Naive thymus-derived CD4-positive, alpha-beta T cell (primary cell): Measurements from ENCODE around the gene COL4A1. TPM values are rescaled to one million over a fixed set of nuclear protein-coding genes. Genes with fewer than 3 reads are reported as not detected.

Experiments used
- ATAC-seq: fragments of 150-1000 bp; cut with Tn5 transposase; 2 replicates; pipeline ENCODE4 v1.10.0; 2021; ENCODE audit warnings: mild to moderate bottlenecking, moderate library complexity
- CTCF ChIA-PET: fragments of 350-600 bp; sonication (Branson Sonifier 250); formaldehyde crosslinking; loops from one replicate; lab custom pipeline; 2021; ENCODE audit warnings: antibody characterized with exemption; lab: Charles Lee
- POLR2A ChIA-PET: fragments of 350-600 bp; sonication (Branson Sonifier 250); formaldehyde crosslinking; loops from one replicate; lab custom pipeline; 2021; ENCODE audit warnings: antibody characterized with exemption, inconsistent platforms; lab: Charles Lee
- DNase-seq, 9 donors: peaks; one replicate each; pipeline versions ENCODE4 v3.0.0 to v3.0.0-alpha.2; 2020 to 2022; ENCODE audit warnings: mixed read lengths in 1 of 9
- H3K27ac ChIP-seq: one replicate; pipeline ENCODE4 v1.7.0; 2013; ENCODE audit warnings: mild to moderate bottlenecking, low read depth, low read length, moderate library complexity
- H3K27me3 ChIP-seq, 2 donors: one replicate each; pipeline ENCODE4 v1.7.0; 2013; ENCODE audit warnings: low read length in 2 of 2, mild to moderate bottlenecking in 2 of 2, moderate library complexity in 2 of 2; ENCODE audit not compliant: control insufficient read depth in 2 of 2, insufficient read depth in 2 of 2
- H3K36me3 ChIP-seq, 3 experiments: 1 replicate in 2 of 3; 2 replicates in 1 of 3; pipeline ENCODE4 v1.7.0; 2013; ENCODE audit warnings: low read length in 3 of 3, mild to moderate bottlenecking in 3 of 3, moderate library complexity in 1 of 3; ENCODE audit not compliant: insufficient read depth in 3 of 3, control insufficient read depth in 2 of 3
- H3K4me1 ChIP-seq, 2 donors: one replicate each; pipeline ENCODE4 v1.7.0; 2013; ENCODE audit warnings: low read length in 2 of 2, mild to moderate bottlenecking in 2 of 2, moderate library complexity in 1 of 2; ENCODE audit not compliant: control insufficient read depth in 2 of 2, insufficient read depth in 2 of 2
- H3K4me3 ChIP-seq: 2 replicates; pipeline ENCODE4 v1.7.0; 2013; ENCODE audit warnings: mild to moderate bottlenecking, low read length
- H3K9me3 ChIP-seq, 3 experiments: 1 replicate in 2 of 3; 2 replicates in 1 of 3; pipeline ENCODE4 v1.7.0; 2013; ENCODE audit warnings: low read length in 3 of 3; ENCODE audit not compliant: control insufficient read depth in 2 of 3
- H3K27ac Mint-ChIP-seq, 9 donors: one replicate each; pipeline ENCODE4 v1.8.0; 2020 to 2022; ENCODE audit warnings: mixed read lengths in 9 of 9, mild to moderate bottlenecking in 8 of 9, moderate library complexity in 5 of 9, inconsistent platforms in 2 of 9
- H3K27me3 Mint-ChIP-seq, 5 donors: one replicate each; pipeline ENCODE4 v1.8.0; 2021 to 2022; ENCODE audit warnings: mixed read lengths in 5 of 5, mild to moderate bottlenecking in 1 of 5
- H3K36me3 Mint-ChIP-seq, 5 donors: one replicate each; pipeline ENCODE4 v1.8.0; 2020 to 2022; ENCODE audit warnings: mixed read lengths in 5 of 5, mild to moderate bottlenecking in 3 of 5, inconsistent platforms in 1 of 5
- H3K4me1 Mint-ChIP-seq, 7 donors: one replicate each; pipeline ENCODE4 v1.8.0; 2020 to 2022; ENCODE audit warnings: mixed read lengths in 7 of 7, mild to moderate bottlenecking in 3 of 7, inconsistent platforms in 1 of 7
- H3K4me3 Mint-ChIP-seq, 10 donors: one replicate each; pipeline ENCODE4 v1.8.0; 2020 to 2022; ENCODE audit warnings: mild to moderate bottlenecking in 10 of 10, mixed read lengths in 10 of 10, moderate library complexity in 6 of 10, inconsistent platforms in 2 of 10
- H3K9me3 Mint-ChIP-seq, 11 donors: one replicate each; pipeline ENCODE4 v1.8.0; 2020 to 2022; ENCODE audit warnings: mixed read lengths in 11 of 11, mild to moderate bottlenecking in 4 of 11, inconsistent platforms in 1 of 11, moderate library complexity in 1 of 11
- intact Hi-C, 2 donors: fragments of 100-400 bp; cut with micrococcal nuclease; formaldehyde crosslinking; loops; one replicate each; pipeline ENCODE4 v1.15.1; 2023
- polyA plus RNA-seq, 2 donors: library from polyadenylated mRNA; unstranded; fragments of 300-500 nt; fragmentation: Illumina TruSeq; gene quantifications; one replicate each; pipeline ENCODE4 v1.2.3, GENCODE V29; 2021
- total RNA-seq, 6 experiments: library from RNA in 5 of 6; stranded (reverse) in 5 of 6; gene quantifications; 1 replicate in 5 of 6; 2 replicates in 1 of 6; pipeline ENCODE4 v1.2.3 and lab custom pipeline; 2021 to 2026

The COL4A1 gene
- total and polyA plus RNA-seq, 7 experiments from 2014 or later = 0.24 TPM; not detected in 6

- Mint-ChIP-seq H3K27me3 (peaks cover 10 to 43% (median 13%) of the 10 kb centered on the region in 5 donors), H3K27ac (no peak overlapping the region), H3K4me1 (peaks cover 0 to 2% (median 0%) of the 10 kb centered on the region in 7 donors), H3K9me3 (no peaks in the 10 kb centered on the region), H3K4me3 (no peak overlapping the region), H3K36me3 (no peaks in the 10 kb centered on the region)
- DNase-seq = no peak
- H3K27ac ChIP-seq = no peak overlapping the region
- intact Hi-C loops = no loop called here
- ChIA-PET POLR2A (no interaction called here), CTCF (no interaction called here)
- no peak for ATAC-seq
- H3K4me3 ChIP-seq = no peak overlapping the region
- H3K9me3 ChIP-seq = no peaks in the 10 kb centered on the region
- no peaks in the 10 kb centered on the region for H3K36me3 ChIP-seq
- no peaks in the 10 kb centered on the region for H3K4me1 ChIP-seq
- no peaks in the 10 kb centered on the region for H3K27me3 ChIP-seq
Measured at GRCh38 chr13:110244976-110245375, 62.0 kb downstream of the COL4A1 start.

DNA sequence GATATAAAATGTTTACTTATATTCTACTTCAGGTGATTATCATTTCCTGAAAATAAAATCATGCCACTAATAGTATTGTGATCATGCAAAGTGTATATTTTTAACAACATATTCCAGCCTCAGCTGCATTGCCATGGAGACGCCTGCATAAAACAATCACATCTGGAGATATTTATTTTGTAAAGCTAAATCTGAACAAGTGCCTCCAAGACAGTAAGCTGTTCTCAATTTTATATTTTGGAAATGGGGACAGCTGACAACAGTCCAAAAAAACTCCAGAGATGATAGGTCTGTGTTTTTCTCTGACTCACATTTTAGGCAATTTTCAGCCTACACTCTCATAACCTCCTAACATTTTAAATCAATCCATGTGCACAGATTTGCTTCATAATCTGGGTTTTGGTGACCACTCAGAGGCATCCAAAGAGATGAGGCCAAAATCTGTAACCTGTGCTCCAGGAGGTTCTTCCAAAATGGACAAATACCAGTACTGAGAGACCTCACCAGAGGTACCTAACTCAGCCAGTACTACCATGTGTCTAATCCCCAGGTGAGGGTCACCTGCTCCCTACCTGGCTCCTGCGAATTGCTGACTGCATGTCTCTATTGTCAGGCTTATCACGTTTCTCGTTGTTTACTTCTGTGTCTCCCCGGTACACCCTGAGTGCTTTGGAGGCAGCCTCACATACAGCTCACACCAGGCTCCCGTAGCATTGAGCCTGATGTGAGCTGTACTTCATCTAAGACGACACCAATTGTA lies 62.7 kb downstream of the COL4A1 start:
- no peak overlapping the region for H3K27ac Mint-ChIP-seq
- Histone ChIP-seq H3K4me3 (no peak overlapping the region), H3K27me3 (no peaks in the 10 kb centered on the region), H3K4me1 (no peaks in the 10 kb centered on the region), H3K27ac (no peak overlapping the region), H3K36me3 (no peaks in the 10 kb centered on the region), H3K9me3 (no peaks in the 10 kb centered on the region)
- no peaks in the 10 kb centered on the region for H3K9me3 Mint-ChIP-seq
- no peaks in the 10 kb centered on the region for H3K36me3 Mint-ChIP-seq
- intact Hi-C loops = no loop called here
- CTCF ChIA-PET = no interaction called here
- H3K4me1 Mint-ChIP-seq = peaks cover 0 to 2% (median 0%) of the 10 kb centered on the region in 7 donors
- DNase-seq = no peak
- H3K27me3 Mint-ChIP-seq = peaks cover 11 to 43% (median 15%) of the 10 kb centered on the region in 5 donors
- H3K4me3 Mint-ChIP-seq = no peak overlapping the region
- POLR2A ChIA-PET = no interaction called here
- ATAC-seq = no peak

- Histone ChIP-seq H3K9me3 (no peaks in the 10 kb centered on the region), H3K4me1 (no peaks in the 10 kb centered on the region), H3K36me3 (no peaks in the 10 kb centered on the region), H3K4me3 (no peak overlapping the region), H3K27me3 (no peaks in the 10 kb centered on the region), H3K27ac (no peak overlapping the region)
- CTCF ChIA-PET = interaction anchor here (0.7 kb wide), 1 partner anchor 762 kb away, joined by 5 read pairs; no protein-coding TSS in a partner anchor
- Mint-ChIP-seq H3K36me3 (no peaks in the 10 kb centered on the region), H3K27me3 (peaks cover 16 to 40% (median 21%) of the 10 kb centered on the region in 5 donors), H3K9me3 (no peaks in the 10 kb centered on the region), H3K4me1 (peaks cover 0 to 2% (median 0%) of the 10 kb centered on the region in 7 donors), H3K27ac (no peak overlapping the region), H3K4me3 (no peak overlapping the region)
- intact Hi-C loops = no loop called here
- DNase-seq = no peak
- no peak for ATAC-seq
- POLR2A ChIA-PET = no interaction called here
Measured at GRCh38 chr13:110242615-110243014, 64.3 kb downstream of the COL4A1 start.

- DNase-seq (no peak), ATAC-seq (no peak)
- ChIA-PET POLR2A (no interaction called here), CTCF (no interaction called here)
- Histone ChIP-seq H3K27me3 (peaks cover 0 to 3% of the 10 kb centered on the region in 2 donors), H3K4me3 (no peak overlapping the region), H3K27ac (no peak overlapping the region), H3K9me3 (no peaks in the 10 kb centered on the region), H3K36me3 (no peaks in the 10 kb centered on the region), H3K4me1 (no peaks in the 10 kb centered on the region)
- no peak overlapping the region for H3K4me3 Mint-ChIP-seq
- H3K9me3 Mint-ChIP-seq = no peaks in the 10 kb centered on the region
- H3K27me3 Mint-ChIP-seq = peaks cover 13 to 39% (median 17%) of the 10 kb centered on the region in 5 donors
- H3K36me3 Mint-ChIP-seq = no peaks in the 10 kb centered on the region
- H3K27ac Mint-ChIP-seq = no peak overlapping the region
- intact Hi-C loops = no loop called here
- H3K4me1 Mint-ChIP-seq = no peaks in the 10 kb centered on the region
Measured at GRCh38 chr13:110240943-110241342, 66.0 kb downstream of the COL4A1 start.

GRCh38 chr13:110240352-110240751 lies 66.6 kb downstream of the COL4A1 start:
- intact Hi-C loops = no loop called here
- H3K27me3 ChIP-seq = peaks cover 0 to 3% of the 10 kb centered on the region in 2 donors
- H3K27ac Mint-ChIP-seq = no peak overlapping the region
- H3K27ac ChIP-seq = no peak overlapping the region
- no peak overlapping the region for H3K4me3 Mint-ChIP-seq
- H3K4me3 ChIP-seq = no peak overlapping the region
- POLR2A ChIA-PET = no interaction called here
- H3K36me3 ChIP-seq = no peaks in the 10 kb centered on the region
- H3K27me3 Mint-ChIP-seq = peaks cover 13 to 39% (median 17%) of the 10 kb centered on the region in 5 donors
- CTCF ChIA-PET = no interaction called here
- no peaks in the 10 kb centered on the region for H3K9me3 ChIP-seq
- ATAC-seq (no peak), DNase-seq (no peak)
- no peaks in the 10 kb centered on the region for H3K9me3 Mint-ChIP-seq
- no peaks in the 10 kb centered on the region for H3K4me1 Mint-ChIP-seq
- no peaks in the 10 kb centered on the region for H3K36me3 Mint-ChIP-seq
- no peaks in the 10 kb centered on the region for H3K4me1 ChIP-seq

DNA sequence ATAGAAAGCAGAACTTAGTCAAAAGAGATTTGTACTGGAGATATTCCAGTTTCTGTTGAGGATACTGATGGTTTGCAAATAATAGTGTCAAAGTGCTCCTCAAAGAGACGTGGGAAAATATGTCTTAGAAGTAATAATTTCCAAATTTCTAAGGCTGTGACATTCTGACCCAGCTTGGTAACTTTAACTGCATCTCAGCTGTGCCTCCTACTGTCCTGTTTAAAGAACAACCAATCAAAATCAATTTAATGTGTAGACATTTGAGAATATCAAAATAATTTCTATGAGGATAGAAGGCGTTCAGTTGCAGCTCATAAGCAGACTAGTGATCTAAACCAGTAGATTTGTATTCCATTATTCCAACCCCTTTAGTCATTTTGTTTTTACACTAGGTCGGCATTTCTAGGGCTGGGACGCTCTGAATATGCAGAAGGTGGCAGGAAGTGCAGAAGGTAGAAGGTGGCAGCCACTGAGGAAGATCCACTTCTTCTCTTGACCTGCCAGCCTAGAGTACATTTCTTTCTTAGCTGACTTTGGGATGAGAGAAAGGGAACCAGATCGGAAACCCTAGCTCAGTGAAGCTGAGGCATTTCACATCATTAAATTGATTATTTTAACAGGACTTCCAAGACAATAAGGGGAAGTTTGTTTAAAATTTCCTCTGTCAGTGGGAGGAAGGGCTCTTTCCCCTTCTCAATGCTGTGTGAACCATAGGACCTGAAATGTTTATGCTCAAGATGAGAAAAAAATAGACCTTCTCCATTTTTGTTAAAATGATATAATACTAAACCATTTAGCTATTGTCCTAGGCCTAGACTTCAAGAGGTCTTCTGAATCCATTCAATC lies 67.5 kb downstream of the COL4A1 start:
- Histone ChIP-seq H3K4me3 (no peak overlapping the region), H3K27me3 (peaks cover 0 to 3% of the 10 kb centered on the region in 2 donors), H3K36me3 (no peaks in the 10 kb centered on the region), H3K27ac (no peak overlapping the region), H3K4me1 (no peaks in the 10 kb centered on the region), H3K9me3 (no peaks in the 10 kb centered on the region)
- no peaks in the 10 kb centered on the region for H3K9me3 Mint-ChIP-seq
- DNase-seq (no peak), ATAC-seq (no peak)
- no peaks in the 10 kb centered on the region for H3K36me3 Mint-ChIP-seq
- no peaks in the 10 kb centered on the region for H3K4me1 Mint-ChIP-seq
- no peak overlapping the region for H3K27ac Mint-ChIP-seq
- ChIA-PET CTCF (no interaction called here), POLR2A (no interaction called here)
- no peak overlapping the region for H3K4me3 Mint-ChIP-seq
- intact Hi-C loops = loop anchor here in 1 of 2 donors (5.0 kb wide), 1 partner anchor 1277 kb away; no protein-coding TSS in a partner anchor
- peaks cover 13 to 39% (median 17%) of the 10 kb centered on the region in 5 donors for H3K27me3 Mint-ChIP-seq
